GM12892 (cell line): ENCODE measurements around the gene ABR.

Experiments
- POLR2A ChIP-seq: IDR thresholded peaks from 2 replicates; pipeline ENCODE4 v1.6.1; 2011; ENCODE audit warnings: low read depth, low read length, control low read depth
- POLR2AphosphoS5 ChIP-seq: IDR thresholded peaks from 2 replicates; pipeline ENCODE4 v1.6.1; 2011; ENCODE audit warnings: low read depth, low read length, control low read depth
- TAF1 ChIP-seq: IDR thresholded peaks from 2 replicates; pipeline ENCODE4 v1.6.1; 2011; ENCODE audit warnings: low read depth, mild to moderate bottlenecking, control low read depth, low read length, borderline replicate concordance

DNA sequence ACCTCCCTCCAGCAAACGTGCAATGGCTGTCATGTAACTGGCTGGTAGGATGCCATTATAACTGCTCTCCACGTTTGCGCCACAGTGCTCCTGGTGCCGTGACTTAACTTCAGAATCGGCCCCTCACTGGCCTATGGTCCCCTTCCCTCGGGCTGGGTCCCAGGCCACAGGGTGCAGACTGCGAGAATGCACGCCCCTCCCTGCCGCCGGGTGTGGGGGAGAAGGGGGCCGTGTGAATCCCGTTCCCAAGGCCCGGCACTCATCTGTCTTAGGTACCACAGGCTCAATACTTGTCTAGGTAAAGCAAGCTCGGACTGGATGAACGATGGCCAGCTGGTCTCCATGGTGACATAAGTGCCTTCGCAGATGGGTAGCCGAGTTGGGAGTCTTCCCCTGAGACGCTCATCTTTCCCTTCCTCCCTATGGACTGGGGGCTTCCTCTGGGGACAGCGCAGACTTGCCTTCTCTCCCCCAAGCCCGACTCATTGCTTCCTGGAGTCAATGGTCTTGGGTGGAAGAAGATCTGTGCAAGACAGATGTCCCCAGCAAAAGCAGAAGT lies 145.1 kb downstream of the ABR start:
- TF ChIP-seq POLR2A (no peak), POLR2AphosphoS5 (no peak), TAF1 (no peak)
